Liver (tissue), 9 donors: ENCODE data around the gene NODAL. TPM values are rescaled to one million over a fixed set of nuclear protein-coding genes. Genes with fewer than 3 reads are reported as not detected.

Experiments
- DNase-seq: peaks from one replicate; pipeline ENCODE4 v3.0.0-alpha.2; 2017; ENCODE audit warnings: low spot score
- H3K27ac ChIP-seq, 2 donors: one replicate each; pipeline ENCODE4 v1.7.0; 2013; ENCODE audit warnings: inconsistent platforms in 2 of 2, low read length in 2 of 2, control low read depth in 1 of 2, low read depth in 1 of 2, mild to moderate bottlenecking in 1 of 2
- H3K27me3 ChIP-seq, 4 donors: one replicate each; pipeline versions ENCODE4 v1.6.1 to v1.7.0; 2013; ENCODE audit warnings: low read length in 3 of 4, inconsistent platforms in 1 of 4, mild to moderate bottlenecking in 1 of 4, moderate library complexity in 1 of 4; ENCODE audit not compliant: control insufficient read depth in 4 of 4, insufficient read depth in 4 of 4
- H3K36me3 ChIP-seq, 4 donors: one replicate each; pipeline versions ENCODE4 v1.6.1 to v1.7.0; 2013; ENCODE audit warnings: low read length in 3 of 4, mild to moderate bottlenecking in 3 of 4, low read depth in 1 of 4, moderate library complexity in 1 of 4; ENCODE audit not compliant: control insufficient read depth in 4 of 4, insufficient read depth in 3 of 4
- H3K4me1 ChIP-seq, 4 donors: one replicate each; pipeline versions ENCODE4 v1.6.1 to v1.7.0; 2013; ENCODE audit warnings: low read length in 3 of 4, mild to moderate bottlenecking in 3 of 4, moderate library complexity in 1 of 4; ENCODE audit not compliant: control insufficient read depth in 4 of 4, insufficient read depth in 4 of 4
- H3K4me3 ChIP-seq, 3 donors: one replicate each; pipeline versions ENCODE4 v1.6.1 to v1.7.0; 2013; ENCODE audit warnings: low read length in 3 of 3, control low read depth in 1 of 3, low read depth in 1 of 3, mild to moderate bottlenecking in 1 of 3
- H3K9ac ChIP-seq, 2 donors: one replicate each; pipeline ENCODE4 v1.7.0; 2013; ENCODE audit warnings: low read length in 2 of 2, mild to moderate bottlenecking in 2 of 2, moderate library complexity in 2 of 2, control low read depth in 1 of 2, low read depth in 1 of 2
- H3K9me3 ChIP-seq, 4 donors: one replicate each; pipeline versions ENCODE4 v1.6.1 to v1.7.0; 2013; ENCODE audit warnings: low read length in 3 of 4; ENCODE audit not compliant: control insufficient read depth in 4 of 4
- ATF3 ChIP-seq: IDR thresholded peaks from 2 replicates; pipeline ENCODE4 v1.6.1; 2016; ENCODE audit warnings: antibody characterized with exemption
- CTCF ChIP-seq: fragments of 150-350 bp; IDR thresholded peaks from 2 replicates; pipeline ENCODE4 v1.5.1; 2017; ENCODE audit warnings: improper control_type of control experiment, low read depth, low read length; ENCODE audit not compliant: missing input control
- EGR1 ChIP-seq, 2 donors: IDR thresholded peaks; 2 replicates each; pipeline ENCODE4 v1.6.1; 2016 to 2018; ENCODE audit warnings: antibody characterized with exemption in 2 of 2, low read depth in 2 of 2
- FOXA1 ChIP-seq: IDR thresholded peaks from 2 replicates; pipeline ENCODE4 v1.6.1; 2016; ENCODE audit warnings: antibody characterized with exemption
- FOXA2 ChIP-seq: IDR thresholded peaks from 2 replicates; pipeline ENCODE4 v1.6.1; 2016; ENCODE audit warnings: antibody characterized with exemption
- GABPA ChIP-seq, 2 donors: IDR thresholded peaks in 1 of 2; conservative IDR thresholded peaks in 1 of 2; 2 replicates each; pipeline ENCODE4 v1.6.1; 2016; ENCODE audit warnings: antibody characterized with exemption in 2 of 2, mild to moderate bottlenecking in 1 of 2, moderate library complexity in 1 of 2
- HNF4A ChIP-seq, 2 donors: conservative IDR thresholded peaks; 2 replicates each; pipeline ENCODE4 v1.6.1; 2016; ENCODE audit warnings: antibody characterized with exemption in 2 of 2, mild to moderate bottlenecking in 2 of 2
- HNF4G ChIP-seq: IDR thresholded peaks from 2 replicates; pipeline ENCODE4 v1.6.1; 2016; ENCODE audit warnings: antibody characterized with exemption
- JUND ChIP-seq, 2 donors: IDR thresholded peaks; 2 replicates each; pipeline ENCODE4 v1.6.1; 2016; ENCODE audit warnings: antibody characterized with exemption in 2 of 2
- MAX ChIP-seq: IDR thresholded peaks from 2 replicates; pipeline ENCODE4 v1.6.1; 2016; ENCODE audit warnings: antibody characterized with exemption
- NR2F2 ChIP-seq: IDR thresholded peaks from 2 replicates; pipeline ENCODE4 v1.6.1; 2016; ENCODE audit warnings: antibody characterized with exemption
- RAD21 ChIP-seq, 2 donors: IDR thresholded peaks; 2 replicates each; pipeline ENCODE4 v1.6.1; 2016; ENCODE audit warnings: antibody characterized with exemption in 2 of 2, mild to moderate bottlenecking in 2 of 2
- REST ChIP-seq: IDR thresholded peaks from 2 replicates; pipeline ENCODE4 v1.6.1; 2016; ENCODE audit warnings: antibody characterized with exemption, mild to moderate bottlenecking
- RXRA ChIP-seq, 2 donors: IDR thresholded peaks; 2 replicates each; pipeline ENCODE4 v1.6.1; 2017 to 2018; ENCODE audit warnings: antibody characterized with exemption in 2 of 2, mild to moderate bottlenecking in 1 of 2
- SP1 ChIP-seq: IDR thresholded peaks from 2 replicates; pipeline ENCODE4 v1.6.1; 2018; ENCODE audit warnings: antibody characterized with exemption, mild to moderate bottlenecking
- TAF1 ChIP-seq: conservative IDR thresholded peaks from 2 replicates; pipeline ENCODE4 v1.6.1; 2016; ENCODE audit warnings: antibody characterized with exemption, mild to moderate bottlenecking
- YY1 ChIP-seq: IDR thresholded peaks from 2 replicates; pipeline ENCODE4 v1.6.1; 2016; ENCODE audit warnings: antibody characterized with exemption, mild to moderate bottlenecking
- ZBTB33 ChIP-seq: IDR thresholded peaks from 2 replicates; pipeline ENCODE4 v1.6.1; 2016; ENCODE audit warnings: antibody characterized with exemption
- WGBS: extraction: QIAGEN DNeasy Blood & Tissue Kit; methylation state at CpG from one replicate; pipeline ENCODE4 v1.1.7; 2013; 5-methylcytosine and 5-hydroxymethylcytosine counted together
- polyA plus RNA-seq, 2 donors: library from polyadenylated mRNA; stranded (reverse) in 1 of 2; unstranded in 1 of 2; fragments of 200-250 nt in 1 of 2; fragments of >200 nt in 1 of 2; fragmentation: Nextera tagmentation in 1 of 2; extraction: Ambion mirVana in 1 of 2; gene quantifications; one replicate each; pipeline versions ENCODE4 v1.2.1 to v1.2.3, GENCODE V29; 2013 to 2015
- total RNA-seq, 2 donors: library from RNA; depleted of rRNA; stranded (reverse); fragments of >200 nt; gene quantifications; one replicate each; pipeline ENCODE4 v1.2.3, GENCODE V29; 2014
- donor health status: healthy.
- donor health status: healthy.
- donor health status: healthy.
- donor health status: healthy.
- donor health status: healthy.

Gene NODAL
- total and polyA plus RNA-seq, 4 donors = not detected

- WGBS = 92% methylated on average over 3 of the region's 3 CpGs
- Histone ChIP-seq H3K27ac (no peak overlapping the region), H3K27me3 (no peaks in the 10 kb centered on the region), H3K9ac (no peak overlapping the region), H3K4me3 (no peak overlapping the region), H3K9me3 (no peaks in the 10 kb centered on the region), H3K4me1 (peaks cover 0 to 4% (median 0%) of the 10 kb centered on the region in 4 donors), H3K36me3 (peaks cover 9 to 86% (median 73%) of the 10 kb centered on the region in 4 donors)
- TF ChIP-seq HNF4A (conservative IDR thresholded peaks at IDR 0.05) = no peak
- no peak for TF ChIP-seq TAF1
- no peak for TF ChIP-seq FOXA1
- no peak for TF ChIP-seq EGR1 (IDR thresholded peaks at IDR 0.05; ENCODE audit: low read depth in 2 of 2)
- TF ChIP-seq JUND (IDR thresholded peaks at IDR 0.05) = no peak
- TF ChIP-seq REST = no peak
- TF ChIP-seq RXRA (IDR thresholded peaks at IDR 0.05) = no peak
- no peak for TF ChIP-seq CTCF
- TF ChIP-seq FOXA2 = no peak
- no peak for TF ChIP-seq RAD21 (IDR thresholded peaks at IDR 0.05)
- TF ChIP-seq ATF3 = no peak
- TF ChIP-seq ZBTB33 = no peak
- DNase-seq = no peak
Observed at GRCh38 chr10:70424320-70424719, 17.2 kb downstream of the NODAL start.

- H3K4me1 ChIP-seq = no peaks in the 10 kb centered on the region
- H3K4me3 ChIP-seq = no peak overlapping the region
- H3K27me3 ChIP-seq = no peaks in the 10 kb centered on the region
- H3K27ac ChIP-seq = no peak overlapping the region
- no peak overlapping the region for H3K9ac ChIP-seq
- H3K9me3 ChIP-seq = no peaks in the 10 kb centered on the region
- WGBS = 96% methylated on average over 3 of the region's 3 CpGs
- peaks cover 5 to 38% (median 35%) of the 10 kb centered on the region in 4 donors for H3K36me3 ChIP-seq
- no peak for DNase-seq
- TF ChIP-seq JUND (IDR thresholded peaks at IDR 0.05) (no peak), HNF4A (conservative IDR thresholded peaks at IDR 0.05) (no peak), HNF4G (no peak), RXRA (IDR thresholded peaks at IDR 0.05) (no peak), CTCF (no peak), YY1 (no peak), NR2F2 (no peak), EGR1 (IDR thresholded peaks at IDR 0.05; ENCODE audit: low read depth in 2 of 2) (no peak), MAX (no peak), GABPA (IDR thresholded peaks at IDR 0.05 in 1 of 2, conservative IDR thresholded peaks at IDR 0.05 in 1 of 2) (no peak), RAD21 (IDR thresholded peaks at IDR 0.05) (no peak), ZBTB33 (no peak), SP1 (no peak), FOXA1 (no peak), TAF1 (no peak)
Observed at GRCh38 chr10:70418713-70419112, 22.8 kb downstream of the NODAL start.
